Suprapubic skin (tissue), 4 donors: Measurements from ENCODE around the gene ZSCAN5B. TPM values are rescaled to one million over a fixed set of nuclear protein-coding genes. Genes with fewer than 3 reads are reported as not detected.

ENCODE experiments used
- DNase-seq, 2 donors: peaks; one replicate each; pipeline ENCODE4 v3.0.0-alpha.2; 2019; ENCODE audit warnings: low spot score in 2 of 2
- H3K27ac ChIP-seq: fragments of 200-600 bp; sonication (generic); one replicate; pipeline ENCODE4 v1.5.1; 2019
- H3K27me3 ChIP-seq: fragments of 200-600 bp; sonication (generic); one replicate; pipeline ENCODE4 v1.5.1; 2019
- H3K36me3 ChIP-seq: fragments of 200-600 bp; sonication (generic); one replicate; pipeline ENCODE4 v1.5.1; 2019
- H3K4me1 ChIP-seq: fragments of 200-600 bp; sonication (generic); one replicate; pipeline ENCODE4 v1.5.1; 2019
- H3K4me3 ChIP-seq: fragments of 200-600 bp; sonication (generic); one replicate; pipeline ENCODE4 v1.5.1; 2019; ENCODE audit warnings: mild to moderate bottlenecking
- H3K9me3 ChIP-seq: fragments of 200-600 bp; sonication (generic); one replicate; pipeline ENCODE4 v1.5.1; 2019
- EP300 ChIP-seq: sonication (generic); formaldehyde crosslinking; IDR thresholded peaks from one replicate; pipeline ENCODE4 v1.6.1; 2017; ENCODE audit warnings: antibody characterized with exemption
- POLR2A ChIP-seq, 2 donors: fragments of 450-650 bp; IDR thresholded peaks; one replicate each; pipeline ENCODE4 v1.6.1; 2017; ENCODE audit warnings: antibody characterized with exemption in 2 of 2, mild to moderate bottlenecking in 2 of 2, moderate library complexity in 2 of 2
- POLR2AphosphoS5 ChIP-seq, 3 donors: sonication (generic); formaldehyde crosslinking; IDR thresholded peaks; one replicate each; pipeline ENCODE4 v1.6.1; 2017; ENCODE audit warnings: antibody characterized with exemption in 3 of 3
- WGBS: methylation state at CpG from one replicate; pipeline ENCODE4 v1.1.5; 2018; 5-methylcytosine and 5-hydroxymethylcytosine counted together
- total RNA-seq, 4 donors: library from RNA; depleted of rRNA; stranded (reverse); fragments of >200 nt; gene quantifications; one replicate each; pipeline ENCODE4 v1.1.0, GENCODE V29; 2016
- TF ChIP-seq, protein P1 (sequence below), 2 donors: fragments of 200-600 bp in 1 of 2; fragments of 450-650 bp in 1 of 2; sonication (generic) in 1 of 2; IDR thresholded peaks; one replicate each; pipeline ENCODE4 v1.5.1; 2016 to 2019; ENCODE audit warnings: antibody characterized with exemption in 2 of 2, mild to moderate bottlenecking in 1 of 2, moderate library complexity in 1 of 2

Gene ZSCAN5B
- total RNA-seq, 4 donors from 2014 or later = not detected

DNA sequence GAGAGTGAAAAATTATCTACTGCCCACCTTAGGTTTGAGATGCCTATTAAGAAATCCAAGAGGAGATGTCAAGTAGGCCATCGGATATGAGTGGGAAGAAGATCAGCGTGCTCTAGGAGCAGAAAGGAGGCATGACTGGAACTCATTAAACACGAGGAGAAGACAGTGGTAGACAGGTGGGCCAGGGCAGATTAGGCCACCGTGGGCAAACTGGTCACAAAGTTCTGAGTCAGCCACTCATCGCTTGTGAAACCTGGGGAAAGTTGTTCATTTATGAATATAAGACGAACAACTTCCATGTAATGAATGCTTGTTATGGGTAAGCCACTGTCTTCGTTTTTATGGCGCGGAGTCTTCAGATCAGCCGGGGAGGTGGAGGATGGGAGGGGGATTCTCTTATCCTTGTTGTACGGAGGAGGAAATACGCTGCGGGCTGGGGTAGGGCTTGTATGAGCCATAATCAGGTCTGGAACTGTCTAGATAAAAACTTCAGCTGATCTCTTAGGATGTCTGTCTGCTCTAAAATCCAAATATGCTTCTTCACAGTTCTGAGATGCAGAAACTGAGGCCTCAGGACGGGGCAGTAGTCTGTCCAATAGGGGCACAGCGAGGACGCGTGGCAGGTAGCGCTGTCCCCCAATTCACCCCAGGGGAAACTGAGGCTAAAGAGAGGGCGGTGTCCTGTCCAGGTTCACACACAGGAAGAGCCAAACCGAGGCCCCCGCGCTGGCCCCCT lies 57.6 kb downstream of the ZSCAN5B start:
- Histone ChIP-seq H3K4me1 (peaks cover 30% of the 10 kb centered on the region), H3K27ac (peak overlapping the region; percentile 85), H3K4me3 (peak overlapping the region; percentile 63), H3K27me3 (no peaks in the 10 kb centered on the region), H3K9me3 (no peaks in the 10 kb centered on the region), H3K36me3 (no peaks in the 10 kb centered on the region)
- TF ChIP-seq, protein P1, sequence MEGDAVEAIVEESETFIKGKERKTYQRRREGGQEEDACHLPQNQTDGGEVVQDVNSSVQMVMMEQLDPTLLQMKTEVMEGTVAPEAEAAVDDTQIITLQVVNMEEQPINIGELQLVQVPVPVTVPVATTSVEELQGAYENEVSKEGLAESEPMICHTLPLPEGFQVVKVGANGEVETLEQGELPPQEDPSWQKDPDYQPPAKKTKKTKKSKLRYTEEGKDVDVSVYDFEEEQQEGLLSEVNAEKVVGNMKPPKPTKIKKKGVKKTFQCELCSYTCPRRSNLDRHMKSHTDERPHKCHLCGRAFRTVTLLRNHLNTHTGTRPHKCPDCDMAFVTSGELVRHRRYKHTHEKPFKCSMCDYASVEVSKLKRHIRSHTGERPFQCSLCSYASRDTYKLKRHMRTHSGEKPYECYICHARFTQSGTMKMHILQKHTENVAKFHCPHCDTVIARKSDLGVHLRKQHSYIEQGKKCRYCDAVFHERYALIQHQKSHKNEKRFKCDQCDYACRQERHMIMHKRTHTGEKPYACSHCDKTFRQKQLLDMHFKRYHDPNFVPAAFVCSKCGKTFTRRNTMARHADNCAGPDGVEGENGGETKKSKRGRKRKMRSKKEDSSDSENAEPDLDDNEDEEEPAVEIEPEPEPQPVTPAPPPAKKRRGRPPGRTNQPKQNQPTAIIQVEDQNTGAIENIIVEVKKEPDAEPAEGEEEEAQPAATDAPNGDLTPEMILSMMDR (IDR thresholded peaks at IDR 0.05) = no peak
- no peak for TF ChIP-seq EP300
- TF ChIP-seq POLR2AphosphoS5 (IDR thresholded peaks at IDR 0.05) = no peak
- no peak for TF ChIP-seq POLR2A (IDR thresholded peaks at IDR 0.05)
- 24% methylated on average over 22 of the region's 22 CpGs for WGBS
- DNase-seq = no peak

Other genes with a start within 250 kb of the ZSCAN5B start
- not detected for gene NLRP8, start 250.0 kb downstream of the ZSCAN5B start, total RNA-seq
- not detected for gene NLRP5, start 211.0 kb downstream of the ZSCAN5B start, total RNA-seq
- 10 to 100 TPM in 3 of 4 donors, 1 to 10 TPM in 1; 9.6 to 16.3 (median 14.3) TPM for gene ZNF787, start 76.5 kb downstream of the ZSCAN5B start, total RNA-seq
- 10 to 100 TPM; 12.9 to 34.8 (median 21.2) TPM for gene ZNF444, start 56.5 kb downstream of the ZSCAN5B start, total RNA-seq
- not detected for gene GALP, start 21.8 kb downstream of the ZSCAN5B start, total RNA-seq
- gene ZSCAN5C, start 4.5 kb upstream of the ZSCAN5B start, total RNA-seq = not detected
- gene EDDM13, start 75.0 kb upstream of the ZSCAN5B start, total RNA-seq = 10 to 100 TPM in 2 of 4 donors, 1 to 10 TPM in 2; 6.0 to 25.8 (median 11.4) TPM
- gene ZSCAN5A, start 117.1 kb upstream of the ZSCAN5B start, total RNA-seq = 1 to 10 TPM; 4.7 to 7.9 (median 7.1) TPM
- gene ZNF582, start 195.8 kb upstream of the ZSCAN5B start, total RNA-seq = 1 to 10 TPM; 2.6 to 5.2 (median 3.1) TPM
- gene ZNF583, start 206.5 kb upstream of the ZSCAN5B start, total RNA-seq = 1 to 10 TPM; 1.5 to 3.2 (median 2.3) TPM